HEK293 (cell line): ENCODE measurements around the gene PAGE2.
"Not testable (repeated sequence)": the region's sequence is repeated elsewhere in the genome, so short reads cannot be mapped to it uniquely, and the experiment has no call there.

Experiments used
- CTCF ChIA-PET: fragments of 350-600 bp; formaldehyde crosslinking; extraction: SDS; loops from one replicate; lab custom pipeline; 2021; ENCODE audit warnings: antibody characterized with exemption; lab: Yijun Ruan, JAX
- POLR2A ChIA-PET: fragments of 300-600 bp; formaldehyde crosslinking; extraction: SDS; loops from one replicate; lab custom pipeline; 2020; ENCODE audit warnings: antibody characterized with exemption, inconsistent platforms; lab: Yijun Ruan, JAX
- H3K27ac ChIP-seq: fragments of 200-500 bp; sonication (Bioruptor generic); 2 replicates; pipeline ENCODE4 v1.5.1; 2014; ENCODE audit warnings: low read depth, low read length, control low read depth, inconsistent platforms; ENCODE audit errors: extremely low read depth
- H3K36me3 ChIP-seq, 2 experiments: fragments of 200-500 bp in 1 of 2; sonication (Bioruptor generic) in 1 of 2; 1 replicate in 1 of 2; 2 replicates in 1 of 2; pipeline ENCODE4 v1.5.1; 2014 to 2017; ENCODE audit warnings: inconsistent platforms in 2 of 2, low read length in 2 of 2; ENCODE audit not compliant: control insufficient read depth in 2 of 2, insufficient read depth in 1 of 2
- H3K4me1 ChIP-seq: fragments of 200-500 bp; sonication (Bioruptor generic); 2 replicates; pipeline ENCODE4 v1.5.1; 2014; ENCODE audit warnings: mild to moderate bottlenecking, low read length, inconsistent platforms; ENCODE audit not compliant: control insufficient read depth, insufficient read depth
- H3K4me3 ChIP-seq: 2 replicates; pipeline ENCODE4 v1.5.1; 2011; ENCODE audit warnings: low read depth, mild to moderate bottlenecking, control low read depth, low read length, moderate library complexity
- H3K9me3 ChIP-seq: fragments of 200-500 bp; sonication (Bioruptor generic); 2 replicates; pipeline ENCODE4 v1.5.1; 2014; ENCODE audit warnings: low read depth, low read length, inconsistent platforms; ENCODE audit not compliant: control insufficient read depth, insufficient read depth
- GFI1B ChIP-seq: fragments of 450-650 bp; formaldehyde crosslinking; IDR thresholded peaks from 2 replicates; pipeline ENCODE4 v1.5.1; 2016; ENCODE audit warnings: missing biosample characterization, missing genetic modification characterization
- GLIS1 ChIP-seq: fragments of 450-650 bp; formaldehyde crosslinking; IDR thresholded peaks from 2 replicates; pipeline ENCODE4 v1.5.1; 2016; ENCODE audit warnings: missing biosample characterization, missing genetic modification characterization
- GLIS2 ChIP-seq: fragments of 450-650 bp; formaldehyde crosslinking; IDR thresholded peaks from 2 replicates; pipeline ENCODE4 v1.5.1; 2016; ENCODE audit warnings: missing biosample characterization, missing genetic modification characterization
- HOXC10 ChIP-seq: sonication (generic); formaldehyde crosslinking; IDR thresholded peaks from 2 replicates; pipeline ENCODE4 v1.8.1; 2023; ENCODE audit warnings: mild to moderate bottlenecking, missing genetic modification reagents
- KLF7 ChIP-seq: fragments of 450-650 bp; formaldehyde crosslinking; IDR thresholded peaks from 2 replicates; pipeline ENCODE4 v1.5.1; 2016; ENCODE audit warnings: missing biosample characterization, missing genetic modification characterization, borderline replicate concordance
- MYNN ChIP-seq: fragments of 450-650 bp; formaldehyde crosslinking; IDR thresholded peaks from 2 replicates; pipeline ENCODE4 v1.5.1; 2016; ENCODE audit warnings: missing biosample characterization, missing genetic modification characterization, borderline replicate concordance
- PRDM1 ChIP-seq: fragments of 450-650 bp; formaldehyde crosslinking; IDR thresholded peaks from 2 replicates; pipeline ENCODE4; 2016; ENCODE audit warnings: missing biosample characterization, missing genetic modification characterization
- SP2 ChIP-seq: fragments of 450-650 bp; formaldehyde crosslinking; IDR thresholded peaks from 2 replicates; pipeline ENCODE4 v1.5.1; 2016; ENCODE audit warnings: missing biosample characterization, missing genetic modification characterization
- ZFP3 ChIP-seq: fragments of 450-650 bp; formaldehyde crosslinking; IDR thresholded peaks from 2 replicates; pipeline ENCODE4 v1.5.1; 2016; ENCODE audit warnings: low read depth, missing biosample characterization, missing genetic modification characterization
- ZFP37 ChIP-seq: fragments of 450-650 bp; formaldehyde crosslinking; IDR thresholded peaks from 2 replicates; pipeline ENCODE4 v1.5.1; 2016; ENCODE audit warnings: missing biosample characterization, missing genetic modification characterization
- ZFP69B ChIP-seq: fragments of 450-650 bp; formaldehyde crosslinking; IDR thresholded peaks from 2 replicates; pipeline ENCODE4 v1.5.1; 2016; ENCODE audit warnings: missing biosample characterization, missing genetic modification characterization
- ZNF112 ChIP-seq: fragments of 450-650 bp; formaldehyde crosslinking; IDR thresholded peaks from 2 replicates; pipeline ENCODE4 v1.5.0; 2017; ENCODE audit warnings: missing biosample characterization, missing genetic modification characterization
- ZNF114 ChIP-seq: fragments of 450-650 bp; formaldehyde crosslinking; IDR thresholded peaks from 2 replicates; pipeline ENCODE4 v1.5.0; 2017; ENCODE audit warnings: missing biosample characterization, missing genetic modification characterization
- ZNF157 ChIP-seq: fragments of 450-650 bp; formaldehyde crosslinking; IDR thresholded peaks from 2 replicates; pipeline ENCODE4 v1.5.1; 2016; ENCODE audit warnings: missing biosample characterization, missing genetic modification characterization
- ZNF239 ChIP-seq: fragments of 450-650 bp; formaldehyde crosslinking; IDR thresholded peaks from 2 replicates; pipeline ENCODE4 v1.5.1; 2016; ENCODE audit warnings: missing biosample characterization, missing genetic modification characterization
- ZNF350 ChIP-seq: fragments of 450-650 bp; formaldehyde crosslinking; IDR thresholded peaks from 2 replicates; pipeline ENCODE4 v1.5.0; 2017; ENCODE audit warnings: missing biosample characterization, mild to moderate bottlenecking, missing genetic modification characterization
- ZNF416 ChIP-seq: fragments of 450-650 bp; formaldehyde crosslinking; IDR thresholded peaks from 2 replicates; pipeline ENCODE4 v1.5.1; 2016; ENCODE audit warnings: missing biosample characterization, missing genetic modification characterization
- ZNF426 ChIP-seq: fragments of 450-650 bp; formaldehyde crosslinking; IDR thresholded peaks from 2 replicates; pipeline ENCODE4 v1.5.1; 2017; ENCODE audit warnings: missing biosample characterization, missing genetic modification characterization, mild to moderate bottlenecking, inconsistent platforms, moderate library complexity
- ZNF521 ChIP-seq: fragments of 450-650 bp; formaldehyde crosslinking; IDR thresholded peaks from 2 replicates; pipeline ENCODE4 v1.5.1; 2017; ENCODE audit warnings: missing biosample characterization, mild to moderate bottlenecking, missing genetic modification characterization
- ZNF639 ChIP-seq: fragments of 450-650 bp; formaldehyde crosslinking; IDR thresholded peaks from 2 replicates; pipeline ENCODE4 v1.5.1; 2016; ENCODE audit warnings: missing biosample characterization, missing genetic modification characterization
- ZNF654 ChIP-seq: fragments of 450-650 bp; formaldehyde crosslinking; IDR thresholded peaks from 2 replicates; pipeline ENCODE4 v1.5.1; 2016; ENCODE audit warnings: low read depth, missing biosample characterization, missing genetic modification characterization
- ZNF664 ChIP-seq: fragments of 450-650 bp; formaldehyde crosslinking; IDR thresholded peaks from 2 replicates; pipeline ENCODE4 v1.5.1; 2016; ENCODE audit warnings: missing biosample characterization, missing genetic modification characterization
- ZNF670 ChIP-seq: fragments of 450-650 bp; formaldehyde crosslinking; IDR thresholded peaks from 2 replicates; pipeline ENCODE4 v1.5.1; 2016; ENCODE audit warnings: missing biosample characterization, missing genetic modification characterization, low read depth
- ZNF701 ChIP-seq: fragments of 450-650 bp; formaldehyde crosslinking; IDR thresholded peaks from 2 replicates; pipeline ENCODE4 v1.5.1; 2016; ENCODE audit warnings: missing biosample characterization, missing genetic modification characterization
- ZNF791 ChIP-seq: fragments of 450-650 bp; formaldehyde crosslinking; IDR thresholded peaks from 2 replicates; pipeline ENCODE4 v1.5.1; 2016; ENCODE audit warnings: missing biosample characterization, missing genetic modification characterization
- ZNF830 ChIP-seq: fragments of 450-650 bp; IDR thresholded peaks from 2 replicates; pipeline ENCODE4 v1.5.0; 2018; ENCODE audit warnings: missing biosample characterization, missing genetic modification characterization, low read depth, mild to moderate bottlenecking, moderate library complexity
- TF ChIP-seq, protein P1 (sequence below): fragments of 450-650 bp; formaldehyde crosslinking; IDR thresholded peaks from 2 replicates; pipeline ENCODE4 v1.5.1; 2017; ENCODE audit warnings: missing biosample characterization, missing genetic modification characterization
- TF ChIP-seq, protein P2 (sequence below): fragments of 450-650 bp; formaldehyde crosslinking; IDR thresholded peaks from 2 replicates; pipeline ENCODE4 v1.5.1; 2016; ENCODE audit warnings: missing biosample characterization, missing genetic modification characterization

Gene PAGE2

GRCh38 chrX:55041514-55041913 lies 47.3 kb upstream of the PAGE2 start:
- Histone ChIP-seq H3K9me3 (0 out of 2 replicates have a peak, but pooled peaks cover 2% of the 10 kb centered on the region), H3K27ac (no peak overlapping the region), H3K36me3 (no peaks in the 10 kb centered on the region), H3K4me3 (no peak overlapping the region), H3K4me1 (no peaks in the 10 kb centered on the region)
- POLR2A ChIA-PET, result interaction anchor here (0.7 kb wide), 1 partner anchor 41 kb away, joined by 3 read pairs; the partner anchor contains the start of gene APEX2
- TF ChIP-seq MYNN (tag by site-specific recombination), result no peak
- TF ChIP-seq, protein P1, sequence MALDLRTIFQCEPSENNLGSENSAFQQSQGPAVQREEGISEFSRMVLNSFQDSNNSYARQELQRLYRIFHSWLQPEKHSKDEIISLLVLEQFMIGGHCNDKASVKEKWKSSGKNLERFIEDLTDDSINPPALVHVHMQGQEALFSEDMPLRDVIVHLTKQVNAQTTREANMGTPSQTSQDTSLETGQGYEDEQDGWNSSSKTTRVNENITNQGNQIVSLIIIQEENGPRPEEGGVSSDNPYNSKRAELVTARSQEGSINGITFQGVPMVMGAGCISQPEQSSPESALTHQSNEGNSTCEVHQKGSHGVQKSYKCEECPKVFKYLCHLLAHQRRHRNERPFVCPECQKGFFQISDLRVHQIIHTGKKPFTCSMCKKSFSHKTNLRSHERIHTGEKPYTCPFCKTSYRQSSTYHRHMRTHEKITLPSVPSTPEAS (tag by site-specific recombination), result no peak
- TF ChIP-seq ZFP3 (tag by site-specific recombination), result no peak
- TF ChIP-seq ZNF654 (tag by site-specific recombination), result no peak
- no peak for TF ChIP-seq SP2 (tag by site-specific recombination)
- no peak for TF ChIP-seq ZNF114
- no peak for TF ChIP-seq ZNF426
- no peak for TF ChIP-seq ZNF416 (tag by site-specific recombination)
- no peak for TF ChIP-seq ZNF521
- no peak for TF ChIP-seq ZNF157
- no peak for TF ChIP-seq GLIS2 (tag by site-specific recombination)
- no peak for TF ChIP-seq PRDM1 (tag by site-specific recombination)
- TF ChIP-seq ZNF112 (tag by site-specific recombination), result no peak
- no peak for TF ChIP-seq ZFP69B (tag by site-specific recombination)
- no peak for TF ChIP-seq HOXC10 (CRISPR knock-in tag)
- TF ChIP-seq ZNF350 (tag by site-specific recombination), result no peak
- TF ChIP-seq ZNF791, result no peak
- CTCF ChIA-PET, result interaction anchor here (0.6 to 1.3 kb wide), 2 partner anchors 16 to 645 kb away, joined by 3 to 4 read pairs; no protein-coding TSS in a partner anchor

GRCh38 chrX:55050599-55050998 lies 38.2 kb upstream of the PAGE2 start:
- H3K4me3 ChIP-seq, H3K4me1 ChIP-seq, CTCF ChIA-PET, H3K36me3 ChIP-seq, POLR2A ChIA-PET, H3K9me3 ChIP-seq, H3K27ac ChIP-seq: not testable (repeated sequence)

- no peaks in the 10 kb centered on the region; the same call in 1 of the 2 replicates for H3K9me3 ChIP-seq
- H3K4me3 ChIP-seq, result no peak overlapping the region
- POLR2A ChIA-PET, result no interaction called here
- no peaks in the 10 kb centered on the region for H3K4me1 ChIP-seq
- CTCF ChIA-PET, result interaction anchor here (0.6 to 1.3 kb wide), 18 partner anchors 11 to 1744 kb away, joined by 3 to 10 read pairs (median 3); partner anchors contain the start of gene APEX2
- no peaks in the 10 kb centered on the region for H3K36me3 ChIP-seq
- no peak overlapping the region for H3K27ac ChIP-seq
- no peak for TF ChIP-seq ZNF664 (tag by site-specific recombination)
- no peak for TF ChIP-seq MYNN (tag by site-specific recombination)
- TF ChIP-seq ZNF701 (tag by site-specific recombination), result no peak
- TF ChIP-seq ZNF830, result no peak
- no peak for TF ChIP-seq ZFP37 (tag by site-specific recombination)
- TF ChIP-seq GFI1B, result no peak
- no peak for TF ChIP-seq ZNF639 (tag by site-specific recombination)
- TF ChIP-seq, protein P2, sequence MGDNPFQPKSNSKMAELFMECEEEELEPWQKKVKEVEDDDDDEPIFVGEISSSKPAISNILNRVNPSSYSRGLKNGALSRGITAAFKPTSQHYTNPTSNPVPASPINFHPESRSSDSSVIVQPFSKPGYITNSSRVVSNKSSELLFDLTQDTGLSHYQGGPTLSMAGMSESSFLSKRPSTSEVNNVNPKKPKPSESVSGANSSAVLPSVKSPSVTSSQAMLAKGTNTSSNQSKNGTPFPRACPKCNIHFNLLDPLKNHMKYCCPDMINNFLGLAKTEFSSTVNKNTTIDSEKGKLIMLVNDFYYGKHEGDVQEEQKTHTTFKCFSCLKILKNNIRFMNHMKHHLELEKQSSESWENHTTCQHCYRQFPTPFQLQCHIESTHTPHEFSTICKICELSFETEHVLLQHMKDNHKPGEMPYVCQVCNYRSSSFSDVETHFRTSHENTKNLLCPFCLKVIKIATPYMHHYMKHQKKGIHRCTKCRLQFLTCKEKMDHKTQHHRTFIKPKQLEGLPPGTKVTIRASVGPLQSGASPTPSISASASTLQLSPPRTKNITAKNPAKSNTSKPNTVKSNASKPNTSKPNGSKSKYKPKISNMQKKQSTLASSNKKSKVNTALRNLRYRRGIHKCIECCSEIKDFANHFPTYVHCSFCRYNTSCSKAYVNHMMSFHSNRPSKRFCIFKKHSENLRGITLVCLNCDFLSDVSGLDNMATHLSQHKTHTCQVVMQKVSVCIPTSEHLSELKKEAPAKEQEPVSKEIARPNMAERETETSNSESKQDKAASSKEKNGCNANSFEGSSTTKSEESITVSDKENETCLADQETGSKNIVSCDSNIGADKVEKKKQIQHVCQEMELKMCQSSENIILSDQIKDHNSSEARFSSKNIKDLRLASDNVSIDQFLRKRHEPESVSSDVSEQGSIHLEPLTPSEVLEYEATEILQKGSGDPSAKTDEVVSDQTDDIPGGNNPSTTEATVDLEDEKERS (tag by site-specific recombination), result no peak
- TF ChIP-seq GLIS1, result no peak
- no peak for TF ChIP-seq ZNF239 (tag by site-specific recombination)
- TF ChIP-seq KLF7 (tag by site-specific recombination), result no peak
- TF ChIP-seq ZNF670 (tag by site-specific recombination), result no peak
Observed at GRCh38 chrX:55056820-55057674, 31.8 kb upstream of the PAGE2 start.
